IMR-90 (cell line): ENCODE measurements around the gene UNC13C. TPM values are rescaled to one million over a fixed set of nuclear protein-coding genes. Genes with fewer than 3 reads are reported as not detected.

ENCODE experiments used
- ATAC-seq: fragments of 200-7000 bp; cut with Tn5 transposase; 2 replicates; pipeline ENCODE4 v1.9.1; 2020; ENCODE audit warnings: low read depth, mild to moderate bottlenecking, moderate library complexity
- BruUV-seq: library from RNA; stranded (reverse); fragments of 400-500 nt; replicated peaks from 2 replicates; lab custom pipeline; 2021; lab: Mats Ljungman, UMichigan
- CTCF ChIA-PET: fragments of 300-600 bp; formaldehyde crosslinking; extraction: SDS; loops from one replicate; lab custom pipeline; 2021; ENCODE audit warnings: antibody characterized with exemption; lab: Yijun Ruan, JAX
- POLR2A ChIA-PET: fragments of 300-600 bp; sonication (Branson Sonifier 250); formaldehyde crosslinking; loops from one replicate; lab custom pipeline; 2022; ENCODE audit warnings: antibody characterized with exemption; ENCODE audit not compliant: unreplicated experiment; lab: Charles Lee
- DNase-seq: peaks from one replicate; pipeline ENCODE4 v3.0.0; 2013
- H2AFZ ChIP-seq: replicated peaks from 2 replicates; pipeline ENCODE3; 2013; ENCODE audit warnings: low read length, mild to moderate bottlenecking; ENCODE audit not compliant: poor library complexity
- H2AK5ac ChIP-seq: 2 replicates; pipeline ENCODE4 v1.6.1; 2013; ENCODE audit warnings: low read depth, low read length, inconsistent platforms
- H2AK9ac ChIP-seq: replicated peaks from 2 replicates; pipeline ENCODE3; 2013; ENCODE audit warnings: mild to moderate bottlenecking, low read depth, low read length, moderate library complexity; ENCODE audit not compliant: poor library complexity
- H2BK120ac ChIP-seq: 2 replicates; pipeline ENCODE4 v1.6.1; 2013; ENCODE audit warnings: low read depth, low read length, inconsistent platforms
- H2BK15ac ChIP-seq: 3 replicates; pipeline ENCODE4 v1.6.1; 2013; ENCODE audit warnings: low read depth, low read length, inconsistent platforms
- H2BK20ac ChIP-seq: 2 replicates; pipeline ENCODE4 v1.6.1; 2013; ENCODE audit warnings: low read depth, mild to moderate bottlenecking, inconsistent platforms, low read length, moderate library complexity
- H2BK5ac ChIP-seq: 2 replicates; pipeline ENCODE4 v1.6.1; 2013; ENCODE audit warnings: mild to moderate bottlenecking, low read depth, low read length, inconsistent platforms; ENCODE audit not compliant: poor library complexity, severe bottlenecking
- H3K14ac ChIP-seq: replicated peaks from 2 replicates; pipeline ENCODE4 v1.6.1; 2013; ENCODE audit warnings: low read depth, low read length, inconsistent platforms
- H3K18ac ChIP-seq: 2 replicates; pipeline ENCODE4 v1.6.1; 2013; ENCODE audit warnings: low read depth, low read length, control low read depth
- H3K23ac ChIP-seq: 2 replicates; pipeline ENCODE4 v1.6.1; 2013; ENCODE audit warnings: low read depth, low read length, inconsistent platforms
- H3K27ac ChIP-seq: 2 replicates; pipeline ENCODE4 v1.5.1; 2013; ENCODE audit warnings: mild to moderate bottlenecking, control low read depth, low read length; ENCODE audit not compliant: insufficient read depth
- H3K27me3 ChIP-seq: 2 replicates; pipeline ENCODE4 v1.6.1; 2013; ENCODE audit warnings: low read length; ENCODE audit not compliant: control insufficient read depth, insufficient read depth
- H3K36me3 ChIP-seq: 2 replicates; pipeline ENCODE4 v1.6.1; 2013; ENCODE audit warnings: low read length, mixed read lengths; ENCODE audit not compliant: control insufficient read depth, insufficient read depth
- H3K4ac ChIP-seq: 2 replicates; pipeline ENCODE4 v1.6.1; 2013; ENCODE audit warnings: low read depth, low read length, inconsistent platforms
- H3K4me1 ChIP-seq: 2 replicates; pipeline ENCODE4 v1.6.1; 2013; ENCODE audit warnings: low read length, mixed read lengths; ENCODE audit not compliant: control insufficient read depth, insufficient read depth
- H3K4me2 ChIP-seq: 2 replicates; pipeline ENCODE4 v1.6.1; 2013; ENCODE audit warnings: low read depth, mild to moderate bottlenecking, control low read depth, low read length, moderate library complexity
- H3K4me3 ChIP-seq: 2 replicates; pipeline ENCODE4 v1.5.1; 2013; ENCODE audit warnings: low read depth, mild to moderate bottlenecking, control low read depth, low read length, moderate library complexity; ENCODE audit not compliant: insufficient read depth
- H3K56ac ChIP-seq: 2 replicates; pipeline ENCODE4 v1.6.1; 2013; ENCODE audit warnings: low read length, inconsistent platforms; ENCODE audit not compliant: insufficient read depth; ENCODE audit errors: extremely low read depth
- H3K79me1 ChIP-seq, 2 experiments: 2 replicates each; pipeline ENCODE4 v1.6.1; 2013; ENCODE audit warnings: low read length in 2 of 2, inconsistent platforms in 1 of 2, low read depth in 1 of 2
- H3K9ac ChIP-seq: 2 replicates; pipeline ENCODE4 v1.6.1; 2013; ENCODE audit warnings: low read depth, low read length, control low read depth
- H3K9me1 ChIP-seq: 2 replicates; pipeline ENCODE4 v1.6.1; 2013; ENCODE audit warnings: low read length, inconsistent platforms; ENCODE audit not compliant: insufficient read depth
- H3K9me3 ChIP-seq: 2 replicates; pipeline ENCODE4 v1.6.1; 2013; ENCODE audit warnings: low read length; ENCODE audit not compliant: control insufficient read depth, insufficient read depth
- H4K20me1 ChIP-seq: 2 replicates; pipeline ENCODE4 v1.6.1; 2013; ENCODE audit warnings: low read length, inconsistent platforms; ENCODE audit not compliant: insufficient read depth
- H4K5ac ChIP-seq: 2 replicates; pipeline ENCODE4 v1.6.1; 2013; ENCODE audit warnings: mild to moderate bottlenecking, low read depth, low read length, control low read depth
- H4K8ac ChIP-seq, 2 experiments: 2 replicates each; pipeline ENCODE4 v1.6.1; 2013; ENCODE audit warnings: low read depth in 2 of 2, low read length in 2 of 2, control low read depth in 1 of 2, inconsistent platforms in 1 of 2
- H4K91ac ChIP-seq: 2 replicates; pipeline ENCODE4 v1.6.1; 2013; ENCODE audit warnings: low read depth, low read length, inconsistent platforms; ENCODE audit not compliant: insufficient read depth
- BHLHE40 ChIP-seq: fragments of 150-350 bp; IDR thresholded peaks from 2 replicates; pipeline ENCODE4 v1.6.1; 2016; ENCODE audit warnings: mild to moderate bottlenecking, low read depth, low read length
- CEBPB ChIP-seq: IDR thresholded peaks from 2 replicates; pipeline ENCODE4 v1.6.1; 2012; ENCODE audit warnings: low read depth, low read length, improper control_type of control experiment
- CHD1 ChIP-seq: IDR thresholded peaks from 2 replicates; pipeline ENCODE4 v1.6.1; 2012; ENCODE audit warnings: low read depth, low read length, improper control_type of control experiment
- CTCF ChIP-seq: conservative IDR thresholded peaks from 2 replicates; pipeline ENCODE4 v1.5.1; 2012; ENCODE audit warnings: mild to moderate bottlenecking, low read depth, low read length, improper control_type of control experiment
- ELK1 ChIP-seq: fragments of 150-350 bp; IDR thresholded peaks from 2 replicates; pipeline ENCODE4 v1.6.1; 2016; ENCODE audit warnings: low read depth, mild to moderate bottlenecking, low read length, moderate library complexity, borderline replicate concordance
- FOS ChIP-seq: fragments of 150-350 bp; IDR thresholded peaks from 2 replicates; pipeline ENCODE4 v1.6.1; 2016; ENCODE audit warnings: low read depth, low read length
- MAFK ChIP-seq: IDR thresholded peaks from 2 replicates; pipeline ENCODE4 v1.6.1; 2012; ENCODE audit warnings: low read depth, low read length, improper control_type of control experiment
- MAZ ChIP-seq: IDR thresholded peaks from 2 replicates; pipeline ENCODE4 v1.6.1; 2012; ENCODE audit warnings: low read depth, mild to moderate bottlenecking, low read length, improper control_type of control experiment, moderate library complexity, borderline replicate concordance
- MXI1 ChIP-seq: IDR thresholded peaks from 2 replicates; pipeline ENCODE4 v1.6.1; 2012; ENCODE audit warnings: low read depth, mild to moderate bottlenecking, low read length, moderate library complexity, borderline replicate concordance
- NFE2L2 ChIP-seq: fragments of 150-350 bp; IDR thresholded peaks from 2 replicates; pipeline ENCODE4 v1.6.1; 2016; ENCODE audit warnings: low read depth, mild to moderate bottlenecking, low read length
- RAD21 ChIP-seq: IDR thresholded peaks from 2 replicates; pipeline ENCODE4 v1.6.1; 2012; ENCODE audit warnings: low read length, improper control_type of control experiment
- RCOR1 ChIP-seq: IDR thresholded peaks from 2 replicates; pipeline ENCODE4 v1.6.1; 2012; ENCODE audit warnings: mild to moderate bottlenecking, low read length, improper control_type of control experiment; ENCODE audit not compliant: insufficient replicate concordance
- RFX5 ChIP-seq: IDR thresholded peaks from 2 replicates; pipeline ENCODE4 v1.8.0; 2012; ENCODE audit warnings: low read depth, mild to moderate bottlenecking, low read length, moderate library complexity
- USF2 ChIP-seq: fragments of 150-350 bp; IDR thresholded peaks from 2 replicates; pipeline ENCODE4 v1.6.1; 2017; ENCODE audit warnings: mild to moderate bottlenecking, antibody characterized with exemption, low read length, low read depth
- WGBS, 2 experiments: methylation state at CpG; one replicate each; pipeline versions ENCODE4 v1.1.5 to v1.1.7; 2013; ENCODE audit warnings: missing lambda C conversion rate in 2 of 2; ENCODE audit not compliant: insufficient read length in 1 of 2; ENCODE audit errors: extremely low coverage in 2 of 2; 5-methylcytosine and 5-hydroxymethylcytosine counted together
- dilution Hi-C: fragments of 300-500 bp; cut with HindIII; formaldehyde crosslinking; loops from one replicate; pipeline ENCODE4 v1.14.3; 2018; ENCODE audit warnings: low sequenced_read_pairs; ENCODE audit not compliant: unreplicated experiment
- in situ Hi-C: fragments of 300-500 bp; cut with MboI; formaldehyde crosslinking; loops from 3 replicates; pipeline ENCODE4 v1.14.3; 2019; ENCODE audit warnings: low sequenced_read_pairs, inconsistent platforms, mixed read lengths
- intact Hi-C: fragments of 100-400 bp; cut with micrococcal nuclease; formaldehyde crosslinking; loops from 2 replicates; pipeline ENCODE4 v1.10.0; 2022
- polyA plus RNA-seq, 3 experiments: library from polyadenylated mRNA; depleted of rRNA; stranded (reverse); fragments of >200 nt; gene quantifications; 2 replicates each; pipeline ENCODE4 v1.2.3, GENCODE V29; 2012; ENCODE audit warnings: low replicate concordance in 1 of 3
- total RNA-seq: library from RNA; depleted of rRNA; stranded (reverse); fragments of >200 nt; gene quantifications from 2 replicates; pipeline ENCODE4 v1.2.3, GENCODE V29; 2012

The UNC13C gene
- total and polyA plus RNA-seq, 2 of the 4 experiments (the other 2 are of a cell fraction): not detected

GRCh38 chr15:54033356-54033860, 55.2 kb downstream of the UNC13C start:
- no peak overlapping the region for H3K9ac ChIP-seq
- dilution Hi-C loops: no loop called here
- TF ChIP-seq CEBPB (no peak), MXI1 (no peak), CTCF (no peak), BHLHE40 (no peak), CHD1 (no peak), RCOR1 (no peak), NFE2L2 (no peak), MAZ (no peak), RAD21 (no peak), USF2 (no peak), RFX5 (no peak), FOS (no peak), MAFK (no peak), ELK1 (no peak)
- H3K4me1 ChIP-seq: no peaks in the 10 kb centered on the region
- no peak for DNase-seq
- no peak overlapping the region for H3K23ac ChIP-seq
- no peak overlapping the region for H4K8ac ChIP-seq
- H2BK15ac ChIP-seq: no peak overlapping the region
- CTCF ChIA-PET: no interaction called here
- H3K27me3 ChIP-seq: no peaks in the 10 kb centered on the region
- peaks cover 5% of the 10 kb centered on the region for H3K9me3 ChIP-seq
- no peak overlapping the region for H3K4me3 ChIP-seq
- H3K27ac ChIP-seq: no peak overlapping the region
- no peak overlapping the region for H4K5ac ChIP-seq
- H3K4ac ChIP-seq: no peak overlapping the region
- no peak overlapping the region for H3K18ac ChIP-seq
- intact Hi-C loops: no loop called here
- BruUV-seq: no TSS peak
- no peaks in the 10 kb centered on the region for H3K9me1 ChIP-seq
- H2AK5ac ChIP-seq: no peak overlapping the region
- H3K79me1 ChIP-seq: no peaks in the 10 kb centered on the region
- no peak for ATAC-seq
- POLR2A ChIA-PET: no interaction called here
- H4K20me1 ChIP-seq: no peaks in the 10 kb centered on the region
- H2BK120ac ChIP-seq: no peak overlapping the region
- no peak overlapping the region for H2AK9ac ChIP-seq
- no peak overlapping the region for H3K56ac ChIP-seq
- no peaks in the 10 kb centered on the region for H3K36me3 ChIP-seq
- in situ Hi-C loops: no loop called here
- no peak overlapping the region for H2BK20ac ChIP-seq
- WGBS, 2 experiments: 0% methylated on average over 1 of the region's 3 CpGs; no CpG with 5 or more reads in 1 of the 2 experiments
- H4K91ac ChIP-seq: no peak overlapping the region
- no peak overlapping the region for H2AFZ ChIP-seq
- no peak overlapping the region for H3K14ac ChIP-seq
- H2BK5ac ChIP-seq: no peak overlapping the region
- H3K4me2 ChIP-seq: no peak overlapping the region
